NK-92 treated with Interleukin-12 subunit alpha and Interleukin-12 subunit beta, amount 100 ng/mL, for 24 hours (cell line): ENCODE results near the gene MKLN1.
"Not testable (repeated sequence)": the region's sequence is repeated elsewhere in the genome, so short reads cannot be mapped to it uniquely, and the experiment has no call there.

Experiments used
- DNase-seq: peaks from one replicate; lab custom pipeline; 2025; lab: John Stamatoyannopoulos, UW

MKLN1 gene

GRCh38 chr7:131327626-131328376 lies at the start of gene MKLN1:
TSS of gene MKLN1 (plus strand) at chr7:131327876. CDS start at chr7:131327900, 24 bp downstream.
- peak; percentile 89 for DNase-seq

- no peak for DNase-seq
These were observed 48.6 kb upstream of the MKLN1 start for GRCh38 chr7:131279044-131279443.

- no peak for DNase-seq
These were observed 46.2 kb upstream of the MKLN1 start for GRCh38 chr7:131281266-131282048.

- no peak for DNase-seq
These were observed 42.8 kb upstream of the MKLN1 start for GRCh38 chr7:131284702-131285419.

GRCh38 chr7:131285556-131285955 lies 42.1 kb upstream of the MKLN1 start:
- DNase-seq = no peak

- DNase-seq = no peak
These were observed 39.2 kb upstream of the MKLN1 start for GRCh38 chr7:131288450-131288849.

GRCh38 chr7:131289051-131289450 lies 38.6 kb upstream of the MKLN1 start:
- DNase-seq = no peak

- no peak for DNase-seq
These were observed 35.4 kb upstream of the MKLN1 start for GRCh38 chr7:131292141-131292905.

- no peak for DNase-seq
These were observed 34.7 kb upstream of the MKLN1 start for GRCh38 chr7:131293018-131293417.

GRCh38 chr7:131294553-131294952 lies 33.1 kb upstream of the MKLN1 start:
- no peak for DNase-seq

GRCh38 chr7:131298608-131298992 lies 29.1 kb upstream of the MKLN1 start:
- no peak for DNase-seq

GRCh38 chr7:131299074-131299473 lies 28.6 kb upstream of the MKLN1 start:
- DNase-seq = no peak

- DNase-seq = no peak
These were observed 27.6 kb upstream of the MKLN1 start for GRCh38 chr7:131300078-131300477.

- DNase-seq = no peak
These were observed 26.9 kb upstream of the MKLN1 start for GRCh38 chr7:131300572-131301466.

GRCh38 chr7:131302446-131302845 lies 25.2 kb upstream of the MKLN1 start:
- no peak for DNase-seq

GRCh38 chr7:131302876-131303707 lies 24.6 kb upstream of the MKLN1 start:
- no peak for DNase-seq

GRCh38 chr7:131305152-131305551 lies 22.5 kb upstream of the MKLN1 start:
- no peak for DNase-seq

- DNase-seq = not testable (repeated sequence)
These were observed 21.6 kb upstream of the MKLN1 start for GRCh38 chr7:131306041-131306440.

GRCh38 chr7:131306777-131307176 lies 20.9 kb upstream of the MKLN1 start:
- DNase-seq = no peak

GRCh38 chr7:131307627-131308026 lies 20.0 kb upstream of the MKLN1 start:
- no peak for DNase-seq
